T-cell (primary cell): ENCODE measurements around the gene CEP85L. TPM values are rescaled to one million over a fixed set of nuclear protein-coding genes. Genes with fewer than 3 reads are reported as not detected.

ENCODE experiments used
- ATAC-seq, 4 experiments: fragments of 200-7000 bp in 3 of 4; fragments of 150-1000 bp in 1 of 4; cut with Tn5 transposase; replicated peaks in 1 of 4; 1 replicate in 3 of 4; 2 replicates in 1 of 4; pipeline ENCODE4 v1.10.0; 2021; ENCODE audit warnings: moderate library complexity in 3 of 4, mild to moderate bottlenecking in 2 of 4, moderate number of reproducible peaks in 1 of 4
- CTCF ChIA-PET, 2 donors: fragments of 300-600 bp; sonication (Branson Sonifier 250); formaldehyde crosslinking; loops; one replicate each; lab custom pipeline; 2022; ENCODE audit warnings: antibody characterized with exemption in 2 of 2; lab: Charles Lee
- POLR2A ChIA-PET, 2 donors: fragments of 300-600 bp; sonication (Branson Sonifier 250); formaldehyde crosslinking; loops; one replicate each; lab custom pipeline; 2022; ENCODE audit warnings: antibody characterized with exemption in 2 of 2; lab: Charles Lee
- DNase-seq, 35 experiments: peaks; one replicate each; pipeline versions ENCODE4 v3.0.0 to v3.0.0-alpha.2; 2013 to 2023
- H3K27ac ChIP-seq: one replicate; pipeline ENCODE4 v1.5.1; 2013; ENCODE audit warnings: low read length
- H3K27me3 ChIP-seq, 2 experiments: replicated peaks in 1 of 2; 1 replicate in 1 of 2; 2 replicates in 1 of 2; pipeline versions ENCODE4 v1.6.1 to v1.7.0; 2013; ENCODE audit warnings: low read length in 1 of 2, mixed read lengths in 1 of 2; ENCODE audit not compliant: control insufficient read depth in 2 of 2, insufficient read depth in 2 of 2; ENCODE audit errors: extremely low read depth in 1 of 2
- H3K36me3 ChIP-seq, 2 donors: 1 replicate in 1 of 2; 2 replicates in 1 of 2; pipeline versions ENCODE4 v1.6.1 to v1.7.0; 2013; ENCODE audit warnings: low read length in 1 of 2; ENCODE audit not compliant: control insufficient read depth in 2 of 2, insufficient read depth in 1 of 2; ENCODE audit errors: extremely low read depth in 1 of 2
- H3K4me1 ChIP-seq, 2 experiments: 1 replicate in 1 of 2; 2 replicates in 1 of 2; pipeline versions ENCODE4 v1.6.1 to v1.7.0; 2013; ENCODE audit warnings: low read length in 2 of 2, mixed read lengths in 1 of 2; ENCODE audit not compliant: insufficient read depth in 2 of 2, control insufficient read depth in 1 of 2; ENCODE audit errors: extremely low read depth in 1 of 2
- H3K4me3 ChIP-seq, 2 donors: 1 replicate in 1 of 2; 2 replicates in 1 of 2; pipeline versions ENCODE4 v1.5.1 to v1.7.0; 2013; ENCODE audit warnings: mild to moderate bottlenecking in 2 of 2, low read length in 1 of 2, moderate library complexity in 1 of 2; ENCODE audit not compliant: control insufficient read depth in 1 of 2; ENCODE audit errors: extremely low read depth in 1 of 2
- H3K9me3 ChIP-seq: 2 replicates; pipeline ENCODE4 v1.7.0; 2013
- H3K27ac Mint-ChIP-seq, 2 donors: one replicate each; pipeline ENCODE4 v1.8.0; 2020 to 2021; ENCODE audit warnings: mild to moderate bottlenecking in 2 of 2, mixed read lengths in 2 of 2
- H3K27me3 Mint-ChIP-seq, 2 donors: one replicate each; pipeline ENCODE4 v1.8.0; 2021 to 2022; ENCODE audit warnings: mixed read lengths in 2 of 2
- H3K36me3 Mint-ChIP-seq: one replicate; pipeline ENCODE4 v1.8.0; 2021; ENCODE audit warnings: mixed read lengths
- H3K4me1 Mint-ChIP-seq, 3 donors: one replicate each; pipeline ENCODE4 v1.8.0; 2020 to 2022; ENCODE audit warnings: mixed read lengths in 3 of 3, mild to moderate bottlenecking in 1 of 3
- H3K4me3 Mint-ChIP-seq, 3 donors: one replicate each; pipeline ENCODE4 v1.8.0; 2020 to 2022; ENCODE audit warnings: mild to moderate bottlenecking in 3 of 3, mixed read lengths in 3 of 3, moderate library complexity in 3 of 3
- H3K9me3 Mint-ChIP-seq, 3 donors: one replicate each; pipeline ENCODE4 v1.8.0; 2020 to 2022; ENCODE audit warnings: mixed read lengths in 3 of 3
- WGBS: methylation state at CpG from one replicate; pipeline ENCODE4 v1.1.5; 2013; ENCODE audit warnings: missing lambda C conversion rate; ENCODE audit not compliant: insufficient coverage; 5-methylcytosine and 5-hydroxymethylcytosine counted together
- total RNA-seq, 35 experiments: library from RNA in 6 of 35; stranded (reverse) in 6 of 35; fragments of 120-200 nt in 1 of 35; gene quantifications; one replicate each; pipeline versions ENCODE4 v1.2.1 to v1.2.4 and lab custom pipeline; 2013 to 2026

CEP85L gene
- 100 to 1,000 TPM in 1 of 5 donors, 10 to 100 TPM in 4; 49.7 to 101 (median 53.5) TPM for total RNA-seq
- 78.6 TPM for total RNA-seq (2013)
- total RNA-seq (lab: John Stamatoyannopoulos, UW), result 75.6 to 209 (median 152) reads per million in 29 experiments

GRCh38 chr6:118651282-118652050 lies at the start of gene CEP85L:
CEP85L (minus strand) TSS chr6:118651591; CDS start chr6:118651269, 322 bp downstream.
- H3K36me3 ChIP-seq, result no peaks in the 10 kb centered on the region
- no peaks in the 10 kb centered on the region for H3K9me3 ChIP-seq
- ChIA-PET CTCF (interaction anchor here (0.6 to 1.7 kb wide), 12 partner anchors 10 to 283 kb away, joined by 3 to 13 read pairs (median 4); no protein-coding TSS in a partner anchor), POLR2A (interaction anchor here (0.6 to 1.1 kb wide), 12 partner anchors 8 to 244 kb away, joined by 3 to 5 read pairs (median 4); no protein-coding TSS in a partner anchor)
- Mint-ChIP-seq H3K36me3 (peaks cover 5% of the 10 kb centered on the region), H3K27ac (peak within 1 kb of the TSS; percentile 87 to 92), H3K9me3 (no peaks in the 10 kb centered on the region), H3K4me3 (peak within 1 kb of the TSS; percentile 78 to 92 (median 90)), H3K4me1 (peaks cover 49 to 61% (median 60%) of the 10 kb centered on the region in 3 donors), H3K27me3 (no peaks in the 10 kb centered on the region)
- WGBS, result under 1% methylated on average over 65 of the region's 77 CpGs
- peaks cover 29 to 33% of the 10 kb centered on the region in 2 experiments for H3K4me1 ChIP-seq
- peak within 1 kb of the TSS; percentile 74 to 81 for H3K4me3 ChIP-seq
- peak; percentile 91 to 94 (median 93) for ATAC-seq
- DNase-seq, result peak; percentile 75 to 94 (median 88)
- peak within 1 kb of the TSS; percentile 80 for H3K27ac ChIP-seq
- H3K27me3 ChIP-seq, result no peaks in the 10 kb centered on the region

- DNase-seq (no peak), ATAC-seq (no peak)
- Histone ChIP-seq H3K4me1 (peaks cover 18 to 26% of the 10 kb centered on the region in 2 experiments), H3K27me3 (no peaks in the 10 kb centered on the region), H3K27ac (no peak overlapping the region), H3K4me3 (no peak overlapping the region), H3K9me3 (no peaks in the 10 kb centered on the region), H3K36me3 (peaks cover 0 to 14% of the 10 kb centered on the region in 2 donors)
- WGBS, result no CpG with 5 or more reads among the region's 2 CpGs
- peak overlapping the region in 1 of 3 donors; percentile 24 for H3K4me3 Mint-ChIP-seq
- H3K27ac Mint-ChIP-seq, result peak overlapping the region in 1 of 2 donors; percentile 3
- H3K9me3 Mint-ChIP-seq, result peaks cover 0 to 5% (median 0%) of the 10 kb centered on the region in 3 donors
- H3K4me1 Mint-ChIP-seq, result peaks cover 74 to 88% (median 87%) of the 10 kb centered on the region in 3 donors
- POLR2A ChIA-PET, result interaction anchor here in 1 of 2 donors (1.0 kb wide), 1 partner anchor 9 kb away, joined by 3 read pairs; no protein-coding TSS in a partner anchor
- no peaks in the 10 kb centered on the region for H3K27me3 Mint-ChIP-seq
- CTCF ChIA-PET, result no interaction called here
- H3K36me3 Mint-ChIP-seq, result peaks cover 53% of the 10 kb centered on the region
Measured at GRCh38 chr6:118700531-118700930, 49.1 kb upstream of the CEP85L start.

GRCh38 chr6:118697554-118697953 lies 46.2 kb upstream of the CEP85L start:
- peak in 8 of 35 experiments; percentile 7 to 44 (median 16) for DNase-seq
- Histone ChIP-seq H3K9me3 (no peaks in the 10 kb centered on the region), H3K4me1 (peaks cover 8 to 11% of the 10 kb centered on the region in 2 experiments), H3K4me3 (no peak overlapping the region), H3K27ac (no peak overlapping the region), H3K27me3 (no peaks in the 10 kb centered on the region), H3K36me3 (peaks cover 0 to 11% of the 10 kb centered on the region in 2 donors)
- POLR2A ChIA-PET, result interaction anchor here (0.7 to 1.1 kb wide), 2 partner anchors 12 to 147 kb away, joined by 4 to 5 read pairs; no protein-coding TSS in a partner anchor
- no peaks in the 10 kb centered on the region for H3K27me3 Mint-ChIP-seq
- peaks cover 0 to 5% (median 0%) of the 10 kb centered on the region in 3 donors for H3K9me3 Mint-ChIP-seq
- H3K36me3 Mint-ChIP-seq, result peaks cover 62% of the 10 kb centered on the region
- H3K27ac Mint-ChIP-seq, result no peak overlapping the region
- 100% methylated on average over 1 of the region's 3 CpGs for WGBS
- H3K4me3 Mint-ChIP-seq, result no peak overlapping the region
- H3K4me1 Mint-ChIP-seq, result peaks cover 76 to 88% (median 88%) of the 10 kb centered on the region in 3 donors
- CTCF ChIA-PET, result interaction anchor here (0.6 to 3.4 kb wide), 23 partner anchors 8 to 413 kb away, joined by 3 to 37 read pairs (median 4); no protein-coding TSS in a partner anchor
- ATAC-seq, result peak in 1 of 4 experiments; percentile 43

- Mint-ChIP-seq H3K27ac (peak overlapping the region; percentile 36 to 39), H3K36me3 (peaks cover 56% of the 10 kb centered on the region), H3K27me3 (no peaks in the 10 kb centered on the region), H3K4me1 (peaks cover 75 to 88% (median 85%) of the 10 kb centered on the region in 3 donors), H3K9me3 (peaks cover 0 to under 1% (median 0%) of the 10 kb centered on the region in 3 donors), H3K4me3 (no peak overlapping the region)
- ChIA-PET CTCF (interaction anchor here (0.7 to 3.4 kb wide), 6 partner anchors 11 to 104 kb away, joined by 3 to 37 read pairs (median 12); no protein-coding TSS in a partner anchor), POLR2A (interaction anchor here in 1 of 2 donors (0.7 kb wide), 1 partner anchor 385 kb away, joined by 3 read pairs; no protein-coding TSS in a partner anchor)
- no CpG with 5 or more reads among the region's 1 CpG for WGBS
- peaks cover 0 to 11% of the 10 kb centered on the region in 2 donors for H3K36me3 ChIP-seq
- ATAC-seq (no peak), DNase-seq (no peak)
- H3K9me3 ChIP-seq, result no peaks in the 10 kb centered on the region
- H3K27me3 ChIP-seq, result no peaks in the 10 kb centered on the region
- no peak overlapping the region for H3K27ac ChIP-seq
- peaks cover 8 to 11% of the 10 kb centered on the region in 2 experiments for H3K4me1 ChIP-seq
- H3K4me3 ChIP-seq, result no peak overlapping the region
Measured at GRCh38 chr6:118696271-118696670, 44.9 kb upstream of the CEP85L start.

- Histone ChIP-seq H3K27ac (no peak overlapping the region), H3K9me3 (no peaks in the 10 kb centered on the region), H3K4me1 (peaks cover 0 to 2% of the 10 kb centered on the region in 2 experiments), H3K4me3 (no peak overlapping the region), H3K27me3 (no peaks in the 10 kb centered on the region), H3K36me3 (peaks cover 0 to 5% of the 10 kb centered on the region in 2 donors)
- peaks cover 76 to 86% (median 82%) of the 10 kb centered on the region in 3 donors for H3K4me1 Mint-ChIP-seq
- ChIA-PET POLR2A (interaction anchor here in 1 of 2 donors (1.4 kb wide), 1 partner anchor 16 kb away, joined by 4 read pairs; no protein-coding TSS in a partner anchor), CTCF (interaction anchor here in 1 of 2 donors (0.8 to 1.3 kb wide), 3 partner anchors 13 to 78 kb away, joined by 3 to 4 read pairs (median 3); no protein-coding TSS in a partner anchor)
- WGBS, result no CpG with 5 or more reads among the region's 1 CpG
- H3K27me3 Mint-ChIP-seq, result no peaks in the 10 kb centered on the region
- DNase-seq (no peak), ATAC-seq (no peak)
- no peaks in the 10 kb centered on the region for H3K9me3 Mint-ChIP-seq
- H3K4me3 Mint-ChIP-seq, result no peak overlapping the region
- peak overlapping the region in 1 of 2 donors; percentile 66 for H3K27ac Mint-ChIP-seq
- peaks cover 54% of the 10 kb centered on the region for H3K36me3 Mint-ChIP-seq
Measured at GRCh38 chr6:118693562-118693961, 42.2 kb upstream of the CEP85L start.
